Measurements from ENCODE around the gene RANBP1.

The RANBP1 gene

DNA sequence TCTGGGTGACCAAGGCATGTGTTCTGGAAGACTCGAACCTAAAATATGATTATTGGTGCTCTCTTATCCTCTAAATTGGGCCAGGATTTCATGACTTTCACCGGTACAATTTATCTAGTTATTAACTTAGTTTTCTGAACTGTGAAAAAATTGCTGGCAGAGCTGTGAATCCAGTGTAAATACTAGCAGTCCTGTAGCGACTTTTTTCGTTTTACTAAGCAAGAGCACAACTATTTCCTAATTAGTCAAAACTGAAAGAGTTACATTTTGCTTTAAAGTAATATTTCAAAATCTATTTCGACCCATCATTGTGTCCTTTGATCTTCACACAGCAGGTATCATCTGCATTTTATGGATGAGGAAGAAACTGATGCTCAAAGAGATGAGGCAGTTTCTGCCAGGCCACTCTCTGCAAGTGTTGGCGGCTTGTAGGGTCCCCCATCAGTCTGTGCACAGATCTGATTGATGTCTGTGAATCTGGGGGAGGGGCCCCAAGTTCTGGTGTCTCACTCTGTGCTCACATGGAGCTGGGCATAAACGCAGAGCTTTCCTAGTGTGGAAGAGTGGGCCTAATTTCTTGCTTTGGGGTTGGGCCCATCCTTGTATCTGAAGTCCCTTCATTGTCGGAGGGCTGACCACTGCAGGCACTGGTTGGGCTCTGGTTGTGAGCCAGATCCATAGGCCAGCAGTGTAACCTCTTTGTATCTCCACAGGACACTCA, 2.6 kb downstream of the RANBP1 start:
- DNase-seq (ENCODE audit: low read depth) = no peak
- TF ChIP-seq, protein P1, sequence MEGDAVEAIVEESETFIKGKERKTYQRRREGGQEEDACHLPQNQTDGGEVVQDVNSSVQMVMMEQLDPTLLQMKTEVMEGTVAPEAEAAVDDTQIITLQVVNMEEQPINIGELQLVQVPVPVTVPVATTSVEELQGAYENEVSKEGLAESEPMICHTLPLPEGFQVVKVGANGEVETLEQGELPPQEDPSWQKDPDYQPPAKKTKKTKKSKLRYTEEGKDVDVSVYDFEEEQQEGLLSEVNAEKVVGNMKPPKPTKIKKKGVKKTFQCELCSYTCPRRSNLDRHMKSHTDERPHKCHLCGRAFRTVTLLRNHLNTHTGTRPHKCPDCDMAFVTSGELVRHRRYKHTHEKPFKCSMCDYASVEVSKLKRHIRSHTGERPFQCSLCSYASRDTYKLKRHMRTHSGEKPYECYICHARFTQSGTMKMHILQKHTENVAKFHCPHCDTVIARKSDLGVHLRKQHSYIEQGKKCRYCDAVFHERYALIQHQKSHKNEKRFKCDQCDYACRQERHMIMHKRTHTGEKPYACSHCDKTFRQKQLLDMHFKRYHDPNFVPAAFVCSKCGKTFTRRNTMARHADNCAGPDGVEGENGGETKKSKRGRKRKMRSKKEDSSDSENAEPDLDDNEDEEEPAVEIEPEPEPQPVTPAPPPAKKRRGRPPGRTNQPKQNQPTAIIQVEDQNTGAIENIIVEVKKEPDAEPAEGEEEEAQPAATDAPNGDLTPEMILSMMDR (IDR thresholded peaks at IDR 0.05; ENCODE audit: low read depth, low read length, missing control alignments) = no peak
- H3K4me3 ChIP-seq (ENCODE audit: low read depth, low read length) = peak overlapping the region; percentile 96

DNA sequence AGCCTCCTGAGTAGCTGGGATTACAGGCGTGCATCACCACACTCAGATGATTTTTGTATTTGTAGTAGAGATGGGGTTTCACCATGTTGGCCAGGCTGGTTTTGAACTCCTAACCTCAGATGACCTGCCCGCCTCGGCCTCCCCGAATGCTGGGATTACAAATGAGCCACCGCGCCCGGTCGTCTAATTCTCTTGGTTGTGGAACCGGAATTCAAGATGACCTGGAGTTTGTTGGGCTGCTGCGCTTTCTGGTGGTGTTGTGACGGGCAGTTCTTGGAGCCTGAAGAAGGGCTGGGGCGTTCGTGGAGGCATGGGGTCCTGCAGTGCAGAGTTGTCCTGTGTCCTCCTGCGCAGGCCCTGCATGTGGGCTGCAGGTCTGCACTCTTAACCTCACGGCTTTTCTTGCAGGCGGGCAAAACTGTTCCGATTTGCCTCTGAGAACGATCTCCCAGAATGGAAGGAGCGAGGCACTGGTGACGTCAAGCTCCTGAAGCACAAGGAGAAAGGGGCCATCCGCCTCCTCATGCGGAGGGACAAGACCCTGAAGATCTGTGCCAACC, 6.0 kb downstream of the RANBP1 start:
- H3K4me3 ChIP-seq (ENCODE audit: low read depth, low read length) = no peak overlapping the region
- DNase-seq (ENCODE audit: low read depth) = no peak
- TF ChIP-seq, protein P1 (IDR thresholded peaks at IDR 0.05; ENCODE audit: low read depth, low read length, missing control alignments) = no peak

DNA sequence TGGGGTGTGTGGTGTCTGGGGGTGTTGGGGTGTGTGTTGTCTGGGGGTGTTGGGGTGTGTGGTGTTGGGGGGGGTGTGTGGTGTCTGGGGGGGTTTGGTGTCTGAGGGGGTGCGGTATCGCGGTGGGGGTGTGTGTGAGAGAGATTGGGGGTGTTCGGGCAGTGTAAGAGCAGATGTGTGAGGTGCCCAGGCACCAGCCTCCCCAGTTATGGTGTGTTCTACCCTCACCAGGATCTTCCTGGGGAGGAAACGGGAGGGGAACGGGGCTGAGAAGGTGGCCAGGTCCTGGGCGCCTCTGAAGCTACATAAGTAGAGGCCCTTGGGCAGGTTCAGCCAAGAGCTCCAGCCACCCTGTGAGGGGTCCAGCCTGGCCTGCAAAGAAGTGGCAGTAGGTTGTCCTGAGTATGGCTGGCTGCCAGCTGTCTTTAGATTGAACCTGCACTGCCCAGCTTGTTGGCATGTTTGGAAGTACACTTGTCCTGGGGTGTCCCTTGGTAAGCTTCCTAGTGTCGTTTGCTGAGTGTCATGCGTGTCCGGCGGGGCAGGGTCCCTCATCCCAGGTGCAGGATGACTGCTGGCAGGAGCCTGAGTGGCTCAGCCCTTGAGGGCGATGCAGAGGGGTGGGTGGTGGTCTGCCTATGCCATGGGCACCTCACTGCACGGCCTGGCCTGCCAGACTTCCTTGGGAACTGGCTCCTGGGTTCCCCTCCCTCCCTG, 7.6 kb downstream of the RANBP1 start:
- DNase-seq (ENCODE audit: low read depth) = no peak
- TF ChIP-seq, protein P1 (IDR thresholded peaks at IDR 0.05; ENCODE audit: low read depth, low read length, missing control alignments) = no peak
- no peak overlapping the region for H3K4me3 ChIP-seq (ENCODE audit: low read depth, low read length)

DNA sequence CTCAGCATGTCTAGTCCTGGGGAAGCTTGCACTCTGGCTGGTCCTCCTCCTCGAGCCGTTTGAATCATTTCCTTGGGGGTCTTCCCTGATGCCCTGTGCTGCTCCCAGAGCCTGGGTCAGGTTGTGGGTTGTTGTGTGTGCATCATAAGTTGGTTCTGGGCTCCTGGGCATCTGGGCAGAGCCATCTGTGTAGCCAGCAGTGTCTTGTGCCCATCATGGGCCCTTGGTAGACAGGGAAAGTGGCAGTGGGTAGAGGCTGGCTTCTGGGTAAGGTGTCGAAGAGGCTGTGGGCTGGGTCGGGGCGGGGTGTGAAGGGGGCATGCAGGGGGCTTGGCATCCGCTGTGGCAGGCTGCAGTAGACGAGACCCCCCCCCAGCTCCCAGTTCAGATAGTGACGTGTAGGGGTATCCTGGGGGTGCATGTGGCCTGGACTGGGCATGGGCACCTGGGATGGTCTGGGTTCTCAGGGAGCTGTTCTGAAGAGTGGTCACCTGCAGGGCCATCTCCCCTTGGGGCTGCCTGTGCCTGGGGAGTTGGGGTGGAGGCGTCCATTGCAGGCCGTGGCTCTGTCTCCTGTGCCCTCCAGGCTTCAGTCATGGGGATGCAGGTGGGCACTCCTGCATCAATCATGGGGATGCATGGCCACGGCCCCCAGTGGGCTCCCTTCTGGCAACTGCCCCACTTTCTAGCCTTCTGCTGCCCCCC, 8.3 kb downstream of the RANBP1 start:
- no peak overlapping the region for H3K4me3 ChIP-seq (ENCODE audit: low read depth, low read length)
- TF ChIP-seq, protein P1 (IDR thresholded peaks at IDR 0.05; ENCODE audit: low read depth, low read length, missing control alignments) = no peak
- DNase-seq (ENCODE audit: low read depth) = no peak

DNA sequence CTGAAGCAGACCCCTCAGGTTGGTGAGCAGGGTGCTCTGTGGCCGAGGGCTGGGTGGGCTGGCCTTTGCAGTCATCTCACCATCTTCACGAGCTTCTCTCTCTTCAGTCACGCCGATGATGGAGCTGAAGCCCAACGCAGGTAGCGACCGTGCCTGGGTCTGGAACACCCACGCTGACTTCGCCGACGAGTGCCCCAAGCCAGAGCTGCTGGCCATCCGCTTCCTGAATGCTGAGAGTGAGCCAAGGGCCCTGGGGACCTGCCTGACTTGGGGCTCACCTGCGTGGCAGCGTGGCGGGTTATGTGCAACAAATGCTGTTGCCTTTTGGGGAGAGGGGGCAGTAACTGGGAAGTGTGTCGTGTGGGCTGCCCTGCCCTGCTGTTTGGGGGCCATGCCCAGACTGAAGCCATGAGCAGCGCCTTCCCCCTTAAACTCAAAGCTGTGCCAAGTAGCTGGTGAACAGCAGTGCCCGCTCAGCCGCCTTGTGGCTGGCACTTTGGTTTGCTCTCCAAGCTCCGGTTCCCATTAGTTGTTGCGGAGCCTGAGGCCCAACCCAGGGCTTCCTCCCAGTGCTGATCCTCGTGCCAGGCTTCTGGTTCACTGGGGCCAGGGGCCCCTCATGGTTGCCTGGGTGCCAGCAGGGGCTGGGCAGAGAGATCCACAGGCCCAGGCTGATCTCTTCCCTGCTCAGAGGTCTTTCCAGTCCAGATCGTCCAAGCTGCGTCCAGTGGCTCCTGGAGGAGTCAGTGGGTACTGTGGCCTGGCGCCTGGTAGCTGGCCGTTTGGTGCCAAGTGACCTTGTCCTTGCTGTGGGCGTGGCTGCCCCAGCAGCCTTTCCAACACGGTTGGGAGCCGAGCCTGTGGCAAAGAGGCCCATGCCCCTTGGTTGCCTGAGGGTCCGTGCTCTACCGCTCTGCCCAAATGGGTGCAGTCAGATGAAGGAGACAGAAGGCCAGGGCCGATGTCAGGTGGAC, 9.6 kb downstream of the RANBP1 start:
- TF ChIP-seq, protein P1 (IDR thresholded peaks at IDR 0.05; ENCODE audit: low read depth, low read length, missing control alignments) = no peak
- no peak overlapping the region for H3K4me3 ChIP-seq (ENCODE audit: low read depth, low read length)
- no peak for DNase-seq (ENCODE audit: low read depth)
